Activated gamma-delta T cell treated with anti-CD3 and anti-CD28 coated beads, Interleukin-2, amount 50 U/mL, for 16 hours (primary cell): ENCODE results near the gene IL17C.

ENCODE experiments used
- DNase-seq: peaks from one replicate; pipeline ENCODE4 v3.0.0-alpha.2; 2020; ENCODE audit warnings: low read depth

The IL17C gene

GRCh38 chr16:88627531-88628411 is 10.6 kb upstream of the IL17C start:
- DNase-seq = no peak

DNA sequence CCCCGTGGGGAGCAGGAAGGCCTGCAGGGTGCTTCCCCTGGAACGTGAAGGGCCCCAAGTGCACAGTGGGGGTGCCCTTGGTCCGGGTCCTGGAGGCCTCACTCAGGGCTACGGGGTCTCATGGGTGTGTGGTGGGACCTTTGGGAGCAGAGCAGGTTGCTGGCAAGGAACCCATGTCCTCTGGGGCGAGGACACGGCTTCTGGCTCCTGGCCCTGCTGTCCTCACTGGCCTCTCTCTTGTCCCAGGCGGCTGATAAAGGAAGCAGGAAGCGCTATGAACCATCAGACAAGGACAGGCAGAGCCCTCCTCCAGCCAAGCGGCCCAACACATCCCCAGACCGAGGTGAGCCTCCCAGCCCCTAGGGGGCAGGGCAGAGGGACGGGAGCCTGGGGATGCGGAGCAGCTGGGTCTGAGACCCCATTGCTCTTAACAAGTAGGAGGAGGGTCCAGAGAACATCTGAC is 9.8 kb upstream of the IL17C start:
- no peak for DNase-seq

DNA sequence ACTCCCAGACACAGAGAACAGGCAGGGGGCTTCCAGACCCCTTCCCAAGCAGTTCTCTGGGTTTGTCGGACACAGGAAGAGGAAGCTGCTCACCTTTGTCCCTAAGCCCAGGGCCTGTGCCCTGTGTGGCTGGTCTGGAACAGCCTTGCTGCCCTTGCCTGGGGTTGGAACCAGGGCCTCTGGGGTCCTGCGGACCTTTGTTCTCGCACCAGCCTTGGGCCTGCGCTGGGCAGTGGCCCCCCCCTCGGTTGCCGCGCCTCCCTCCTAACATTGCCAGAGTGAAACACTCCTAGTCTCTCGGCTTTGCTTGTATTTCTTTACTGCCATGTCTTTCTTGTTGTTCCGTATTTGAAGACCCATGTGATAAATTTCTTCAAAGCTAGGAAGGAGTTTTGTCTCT is 8.5 kb upstream of the IL17C start:
- no peak for DNase-seq

DNA sequence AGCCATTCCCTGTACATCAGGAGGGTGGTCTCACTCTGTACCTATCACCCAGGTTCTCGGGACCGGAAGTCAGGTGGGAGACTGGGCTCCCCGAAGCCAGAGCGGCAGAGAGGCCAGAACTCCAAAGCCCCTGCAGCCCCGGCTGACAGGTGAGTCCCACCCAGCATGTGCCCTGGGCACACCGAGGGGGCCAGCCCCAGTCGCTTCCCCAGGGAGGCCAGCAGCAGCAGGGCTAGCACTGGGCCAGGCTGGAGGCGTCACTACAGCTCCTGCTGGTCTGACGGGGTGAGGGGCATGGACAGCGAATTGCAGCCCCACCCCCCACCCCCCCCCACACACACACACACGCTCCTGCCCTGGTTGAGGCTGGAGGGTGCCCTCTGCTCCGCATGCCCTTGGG is 7.9 kb upstream of the IL17C start:
- no peak for DNase-seq

- DNase-seq = no peak
Measured at GRCh38 chr16:88630941-88631340, 7.4 kb upstream of the IL17C start.

DNA sequence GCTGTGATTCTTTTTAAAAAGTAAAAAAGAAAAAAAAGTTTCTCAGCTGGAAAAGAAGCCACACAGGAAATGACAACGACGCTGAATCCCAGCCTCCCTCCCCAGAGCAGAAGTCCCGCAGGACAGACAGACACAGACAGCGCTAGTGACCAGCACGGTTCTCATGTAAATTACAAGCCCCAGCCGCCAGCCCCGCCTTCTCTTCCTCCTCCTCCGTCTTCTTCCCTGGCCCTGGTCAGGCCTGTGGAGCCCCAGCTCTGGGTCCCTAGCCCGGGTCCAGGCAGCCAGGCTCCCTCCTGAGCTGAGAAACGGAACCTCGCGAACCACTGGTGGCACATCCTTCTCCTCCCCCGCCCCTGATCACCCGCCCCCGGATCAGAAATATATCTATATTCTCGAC is 7.0 kb upstream of the IL17C start:
- no peak for DNase-seq

DNA sequence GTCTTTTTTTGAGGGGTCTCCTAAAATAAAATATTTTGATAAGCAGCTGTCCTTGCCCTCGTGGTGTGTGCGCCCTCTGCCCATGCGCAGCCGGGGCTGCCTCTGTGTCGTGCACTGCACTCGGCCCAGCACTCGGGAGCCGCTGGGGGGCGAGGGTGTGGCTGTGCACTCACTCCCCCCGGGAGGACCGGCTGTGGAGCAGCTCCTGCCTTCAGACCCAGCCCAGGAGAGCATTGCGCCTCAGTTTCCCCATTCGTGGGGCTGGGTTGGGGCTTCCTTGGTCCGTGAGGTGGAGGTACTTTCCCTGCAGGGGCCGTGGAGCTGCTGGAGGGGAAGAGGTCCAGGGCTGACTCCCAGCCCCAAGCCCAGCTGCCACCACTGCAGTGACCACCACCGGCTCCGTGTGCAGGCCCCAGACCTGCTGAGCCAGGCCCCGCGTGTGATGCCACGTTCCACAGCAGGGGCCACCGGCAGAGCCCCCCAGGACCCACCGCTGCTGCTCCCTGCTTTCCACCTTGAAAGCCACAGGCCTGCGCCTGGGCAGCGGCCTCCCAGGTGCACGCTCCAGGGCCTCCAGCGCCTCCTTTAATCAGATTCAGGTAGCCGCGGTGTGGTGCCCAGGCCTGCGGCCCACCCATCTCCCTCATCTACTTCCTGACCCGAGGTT is 6.3 kb upstream of the IL17C start:
- no peak for DNase-seq

DNA sequence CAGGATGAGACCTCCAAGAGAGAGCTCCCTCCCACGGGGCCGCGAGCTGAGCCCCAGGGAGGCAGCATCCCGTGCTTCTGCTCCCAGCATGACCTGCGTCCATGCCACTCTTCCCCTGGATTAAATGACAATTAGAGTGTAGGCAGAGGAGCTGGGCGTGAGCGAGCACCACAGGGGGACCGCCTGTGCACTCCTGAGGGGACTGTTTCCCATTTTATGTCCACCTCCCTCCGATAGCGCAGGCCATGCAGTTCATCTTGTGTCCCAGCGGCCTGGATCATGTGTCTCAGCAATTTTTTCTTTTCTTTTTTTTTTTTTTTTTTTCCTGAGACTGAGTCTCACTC is 5.8 kb upstream of the IL17C start:
- no peak for DNase-seq

- DNase-seq = peak; percentile 53
Measured at GRCh38 chr16:88633684-88634140, 4.7 kb upstream of the IL17C start.

GRCh38 chr16:88634141-88634993 is 4.0 kb upstream of the IL17C start:
- peak; percentile 46 for DNase-seq

DNA sequence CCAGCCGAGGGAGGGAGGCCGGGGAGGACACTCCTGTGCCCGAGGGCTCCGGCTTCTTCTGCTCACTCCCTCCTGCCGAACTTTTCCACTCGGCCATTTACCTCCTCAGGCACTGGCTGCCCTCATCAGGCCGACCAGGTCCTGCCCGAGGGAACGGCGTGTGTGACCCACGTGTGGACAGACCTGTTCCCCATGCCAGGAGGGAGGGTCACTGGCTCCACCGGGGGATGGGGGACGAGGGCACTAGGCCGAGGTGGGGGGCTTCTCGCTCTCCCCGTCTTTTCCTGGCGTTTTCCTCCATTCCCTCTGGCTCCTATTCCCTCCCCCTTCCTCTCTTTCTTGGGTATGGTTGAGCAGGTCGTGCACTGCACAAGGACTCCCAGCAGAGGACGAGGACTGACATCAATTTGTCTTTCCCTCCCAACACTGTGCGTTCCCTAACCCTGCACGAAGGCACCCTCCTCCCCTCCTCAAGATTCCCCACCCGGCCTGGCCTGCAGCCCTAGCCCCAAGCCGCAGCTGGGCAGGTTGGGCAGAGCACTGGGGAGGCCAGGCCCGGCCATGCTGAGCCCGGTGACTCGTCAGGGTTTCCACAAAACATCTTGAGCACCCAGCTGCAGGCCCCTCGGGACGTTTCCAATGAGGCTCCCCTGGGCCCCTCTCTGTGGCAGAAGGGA is 3.2 kb upstream of the IL17C start:
- no peak for DNase-seq

GRCh38 chr16:88635671-88636319 is 2.6 kb upstream of the IL17C start:
- no peak for DNase-seq

GRCh38 chr16:88636488-88637265 is 1.7 kb upstream of the IL17C start:
- DNase-seq = no peak

GRCh38 chr16:88639231-88640038 is 1.1 kb downstream of the IL17C start:
- DNase-seq = no peak

DNA sequence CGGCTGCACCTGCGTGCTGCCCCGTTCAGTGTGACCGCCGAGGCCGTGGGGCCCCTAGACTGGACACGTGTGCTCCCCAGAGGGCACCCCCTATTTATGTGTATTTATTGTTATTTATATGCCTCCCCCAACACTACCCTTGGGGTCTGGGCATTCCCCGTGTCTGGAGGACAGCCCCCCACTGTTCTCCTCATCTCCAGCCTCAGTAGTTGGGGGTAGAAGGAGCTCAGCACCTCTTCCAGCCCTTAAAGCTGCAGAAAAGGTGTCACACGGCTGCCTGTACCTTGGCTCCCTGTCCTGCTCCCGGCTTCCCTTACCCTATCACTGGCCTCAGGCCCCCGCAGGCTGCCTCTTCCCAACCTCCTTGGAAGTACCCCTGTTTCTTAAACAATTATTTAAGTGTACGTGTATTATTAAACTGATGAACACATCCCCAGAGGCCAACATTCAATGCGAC is 1.7 kb downstream of the IL17C start:
- DNase-seq = no peak

- no peak for DNase-seq
Measured at GRCh38 chr16:88640498-88641247, 2.3 kb downstream of the IL17C start.

DNA sequence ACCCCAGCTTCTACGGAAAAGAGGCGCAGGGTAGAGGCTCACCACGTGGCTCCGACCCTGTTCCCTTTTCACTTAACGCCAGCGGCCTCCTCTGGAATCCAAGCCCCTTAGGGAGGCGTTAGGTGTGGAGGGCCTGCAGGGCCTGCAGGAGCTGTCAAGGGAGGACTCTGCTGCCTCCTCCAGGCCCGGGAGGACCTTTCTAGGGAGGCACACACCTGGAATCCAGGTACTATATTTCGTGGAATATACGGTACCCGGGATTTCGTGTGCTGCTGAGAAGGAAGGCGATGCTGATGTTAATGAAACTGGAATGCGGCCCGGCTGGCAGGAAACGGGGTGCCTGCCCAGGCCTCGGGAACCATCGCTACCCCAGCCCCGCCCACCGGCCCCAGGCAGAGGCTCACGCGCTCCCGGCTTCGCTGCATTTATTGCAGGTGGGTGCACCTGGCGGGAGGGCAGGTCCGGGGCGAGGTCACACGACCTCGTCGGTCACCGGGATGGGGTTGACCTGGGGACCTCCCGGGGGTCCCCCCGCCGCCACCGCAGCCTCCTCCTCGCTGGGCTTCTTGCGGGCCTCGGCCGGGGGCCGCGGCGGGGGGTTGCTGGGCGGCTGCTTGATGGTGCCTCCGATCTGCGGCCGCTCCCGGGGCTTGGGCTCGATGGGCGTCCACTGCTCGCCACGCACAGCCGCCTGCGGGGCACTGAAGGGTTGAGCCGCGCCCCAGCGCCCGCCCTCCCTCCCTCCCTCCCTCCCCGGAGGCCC is 4.7 kb downstream of the IL17C start:
- no peak for DNase-seq

DNA sequence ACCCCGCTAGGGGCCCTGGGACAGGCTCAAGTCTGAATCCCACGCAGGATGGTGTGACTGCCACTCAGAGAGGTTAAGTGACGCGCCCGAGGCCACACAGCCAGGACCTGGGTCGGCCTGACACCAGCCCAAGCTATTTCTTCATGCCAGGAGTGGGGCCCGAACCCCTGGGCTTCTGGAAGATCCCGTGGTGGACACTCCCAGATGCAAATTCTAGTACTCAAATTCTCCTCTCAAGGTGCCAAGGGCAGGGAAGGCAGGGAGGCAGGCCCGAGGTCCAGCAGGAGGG is 5.2 kb downstream of the IL17C start:
- no peak for DNase-seq
